CD4-positive, alpha-beta T cell treated with Interleukin-4 for 4 hours (primary cell): Measurements from ENCODE around the gene NME1.
A peak's percentile ranks its signal among the peaks of the same experiment; 100 is the strongest.
"Not testable (repeated sequence)": the region's sequence is repeated elsewhere in the genome, so short reads cannot be mapped to it uniquely, and the experiment has no call there.

Source experiments
- DNase-seq: peaks from one replicate; pipeline ENCODE4 v3.0.0-alpha.2; 2020

Gene NME1

GRCh38 chr17:51147650-51148049 lies 5.7 kb upstream of the NME1 start:
- DNase-seq: no peak

GRCh38 chr17:51149163-51149562 lies 4.2 kb upstream of the NME1 start:
- DNase-seq: no peak

GRCh38 chr17:51150932-51151331 lies 2.4 kb upstream of the NME1 start:
- no peak for DNase-seq

- DNase-seq: no peak
Measured at GRCh38 chr17:51152766-51153209, 571 bp upstream of the NME1 start.

- no peak for DNase-seq
Measured at GRCh38 chr17:51154176-51154575, 817 bp downstream of the NME1 start.

GRCh38 chr17:51155416-51155815 lies 2.1 kb downstream of the NME1 start:
- no peak for DNase-seq

GRCh38 chr17:51159604-51160003 lies 6.2 kb downstream of the NME1 start:
- DNase-seq: no peak

GRCh38 chr17:51161541-51161940 lies 8.2 kb downstream of the NME1 start:
- no peak for DNase-seq

- DNase-seq: no peak
Measured at GRCh38 chr17:51164911-51165679, 11.7 kb downstream of the NME1 start.

- DNase-seq: no peak
Measured at GRCh38 chr17:51165680-51166197, 12.4 kb downstream of the NME1 start.

GRCh38 chr17:51166198-51166986 lies 13.0 kb downstream of the NME1 start, which contains the start of gene NME2:
Gene NME2, plus strand, starts transcription at chr17:51166411. Its CDS starts 420 bp downstream, at chr17:51166831.
- DNase-seq: peak; percentile 60

- DNase-seq: peak; percentile 47
Measured at GRCh38 chr17:51166987-51167931, 13.9 kb downstream of the NME1 start.

- no peak for DNase-seq
Measured at GRCh38 chr17:51169340-51169739, 16.0 kb downstream of the NME1 start.

GRCh38 chr17:51170736-51171135 lies 17.4 kb downstream of the NME1 start:
- no peak for DNase-seq

GRCh38 chr17:51172030-51172429 lies 18.7 kb downstream of the NME1 start:
- DNase-seq: not testable (repeated sequence)

GRCh38 chr17:51180486-51180885 lies 27.1 kb downstream of the NME1 start:
- DNase-seq: no peak

- no peak for DNase-seq
Measured at GRCh38 chr17:51184124-51184523, 30.8 kb downstream of the NME1 start.

- no peak for DNase-seq
Measured at GRCh38 chr17:51185763-51186332, 32.5 kb downstream of the NME1 start.

GRCh38 chr17:51188271-51188833 lies 35.0 kb downstream of the NME1 start:
- DNase-seq: no peak

GRCh38 chr17:51189162-51189561 lies 35.8 kb downstream of the NME1 start:
- DNase-seq: no peak

GRCh38 chr17:51189628-51190027 lies 36.3 kb downstream of the NME1 start:
- no peak for DNase-seq

GRCh38 chr17:51191895-51192294 lies 38.5 kb downstream of the NME1 start:
- DNase-seq: no peak
